ENCODE data around the gene HSPA9. TPM values are rescaled to one million over a fixed set of nuclear protein-coding genes. Genes with fewer than 3 reads are reported as not detected.
A peak's percentile ranks its signal among the peaks of the same experiment; 100 is the strongest.

HSPA9 gene
- total RNA-seq = 100 to 1,000 TPM; 208 to 261 TPM
- long read RNA-seq, full-length matches to known transcripts = 436 of 511 reads
- long read RNA-seq, partial matches to known transcripts = 55 of 511 reads
- long read RNA-seq, other reads (novel, unspliced or antisense) = 20 of 511 reads

DNA sequence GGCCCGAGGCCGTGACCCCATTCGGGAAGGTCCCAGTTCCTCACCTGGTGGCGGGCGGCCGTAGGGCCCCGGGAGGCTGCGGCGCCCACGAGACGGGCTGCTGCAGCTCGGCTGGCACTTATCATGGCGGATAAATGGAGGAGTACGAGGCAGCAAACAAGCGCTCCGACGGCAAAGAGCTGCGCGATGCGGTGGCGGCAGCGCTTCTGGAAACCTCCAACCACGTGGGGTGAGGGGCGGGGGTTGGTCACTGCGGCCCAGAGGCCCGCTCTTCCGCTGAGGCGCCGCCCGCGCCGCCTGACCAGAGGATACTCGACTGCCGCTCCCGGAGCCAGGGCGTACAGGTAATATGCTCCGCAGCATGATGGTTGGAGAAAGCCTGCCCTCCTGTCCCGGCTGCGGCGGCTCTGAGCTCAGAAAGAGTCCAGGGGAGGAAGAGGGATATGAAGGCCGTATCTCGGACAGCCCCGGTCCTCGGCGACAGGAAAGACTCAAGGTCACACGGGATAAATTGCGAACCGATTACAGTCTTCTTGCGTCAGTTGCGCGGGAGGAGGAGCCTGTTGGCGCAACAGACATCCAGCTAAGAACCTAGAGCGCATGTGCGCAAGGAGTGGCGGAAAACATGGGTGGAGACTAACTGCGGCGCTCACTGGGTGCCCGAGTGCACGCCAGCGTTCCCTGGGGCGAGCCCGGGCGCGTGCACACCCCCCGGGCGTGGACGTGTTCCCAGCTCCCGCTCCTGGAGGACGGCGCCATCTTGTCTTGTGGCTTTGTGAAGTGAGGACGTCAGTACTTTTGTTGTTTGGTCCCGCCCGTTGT, at the start of gene HSPA9:
Gene HSPA9, minus strand, starts transcription at position 208 of the 822 bp plus-strand sequence. Its CDS starts 83 bp downstream, at position 125.
- peak; percentile 99 for DNase-seq
- intact Hi-C loops (cut with DNase I) = loop anchor here in 1 of 2 donors (5.0 kb wide), 1 partner anchor 177 kb away; the partner anchor contains the start of gene CTNNA1
- ATAC-seq = peak; percentile 97 to 98

DNA sequence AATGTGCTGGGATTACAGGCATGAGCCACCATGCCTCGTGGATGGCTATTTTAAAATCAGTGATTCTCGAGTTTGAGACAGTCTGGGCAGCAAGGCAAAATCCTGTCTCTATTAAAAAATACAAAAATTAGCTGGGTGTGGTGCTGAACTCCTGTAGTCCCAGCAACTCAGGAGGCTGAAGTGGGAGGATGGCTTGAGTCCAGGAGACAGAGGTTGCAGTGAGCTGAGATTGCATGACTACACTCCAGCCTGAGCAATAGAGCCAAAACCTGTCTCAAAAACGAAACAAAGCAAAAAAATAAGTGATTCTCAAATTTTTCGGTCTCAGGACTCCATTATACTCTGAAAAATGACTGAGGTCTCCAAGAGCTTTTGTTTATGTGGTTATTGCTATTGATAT, 47.9 kb upstream of the HSPA9 start:
- DNase-seq = no peak
- intact Hi-C loops (cut with DNase I) = no loop called here
- peak in 1 of 2 donors; percentile 92 for ATAC-seq

DNA sequence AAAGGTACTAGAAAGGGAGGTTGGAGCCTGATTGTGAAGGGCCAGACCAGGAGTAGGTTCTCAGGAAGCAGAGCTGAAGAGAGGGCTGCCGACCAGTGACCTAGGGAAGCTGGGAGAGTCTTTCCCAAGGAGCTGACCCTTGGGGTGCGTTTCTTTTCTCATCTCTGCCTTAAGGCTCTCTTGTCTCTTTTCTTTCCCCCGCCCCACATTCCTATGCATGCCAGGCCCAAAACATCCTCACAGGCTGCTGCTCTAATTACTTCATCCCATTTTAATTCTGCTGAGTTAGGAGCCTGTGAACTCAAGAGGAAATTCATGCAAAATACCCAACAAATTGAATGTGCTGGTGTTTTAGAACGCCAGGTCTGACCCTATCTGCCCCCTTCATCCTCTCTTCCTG, 46.9 kb upstream of the HSPA9 start:
- intact Hi-C loops (cut with DNase I) = no loop called here
- DNase-seq (no peak), ATAC-seq (no peak)

DNA sequence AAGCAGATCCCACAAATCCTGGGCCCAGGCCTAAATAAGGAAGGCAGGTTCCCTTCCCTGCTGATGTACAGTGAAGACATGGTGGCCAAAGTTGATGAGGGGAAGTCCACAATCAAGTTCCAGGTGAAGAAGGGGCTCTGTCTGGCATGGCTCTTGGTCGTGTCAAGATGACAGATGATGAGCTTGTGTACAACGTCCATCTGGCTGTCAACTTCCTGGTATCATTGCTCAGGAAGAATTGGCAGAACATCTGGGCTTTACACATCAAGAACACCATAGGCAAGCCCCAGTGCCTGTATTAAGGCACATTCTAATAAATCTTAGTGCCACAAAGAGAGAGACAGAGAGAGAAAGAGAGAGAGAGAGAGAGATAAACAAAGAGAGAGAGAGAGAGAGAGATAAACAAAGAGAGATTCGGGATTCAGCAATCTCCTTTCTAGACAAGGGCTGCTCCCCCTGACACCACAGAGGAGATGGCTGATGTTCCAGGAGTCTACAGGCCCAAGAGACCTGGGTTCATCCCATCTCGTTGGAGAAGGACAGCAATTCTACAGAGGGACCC, 45.5 kb upstream of the HSPA9 start:
- ATAC-seq = no peak
- intact Hi-C loops (cut with DNase I) = no loop called here
- no peak for DNase-seq

DNA sequence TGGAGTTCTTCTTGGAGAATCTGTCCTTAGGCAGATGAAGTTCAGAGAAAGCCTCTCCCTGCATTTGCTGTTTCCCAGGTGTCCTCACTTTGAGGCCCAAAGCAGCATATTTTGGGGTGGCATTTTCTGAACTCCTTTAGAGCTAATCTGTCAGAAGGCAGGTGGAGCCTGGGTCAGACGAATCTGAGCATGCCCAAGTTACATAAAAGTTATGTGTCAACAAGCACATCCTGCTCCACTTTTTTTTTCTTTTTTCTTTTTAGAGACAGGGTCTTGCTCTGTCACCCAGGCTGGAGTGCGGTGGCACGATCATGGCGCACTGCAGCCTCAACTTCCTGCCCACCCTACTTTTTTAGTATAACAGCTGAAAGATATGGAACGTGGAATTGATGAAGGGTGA, 41.3 kb upstream of the HSPA9 start:
- ATAC-seq (no peak), DNase-seq (no peak)
- intact Hi-C loops (cut with DNase I) = no loop called here

DNA sequence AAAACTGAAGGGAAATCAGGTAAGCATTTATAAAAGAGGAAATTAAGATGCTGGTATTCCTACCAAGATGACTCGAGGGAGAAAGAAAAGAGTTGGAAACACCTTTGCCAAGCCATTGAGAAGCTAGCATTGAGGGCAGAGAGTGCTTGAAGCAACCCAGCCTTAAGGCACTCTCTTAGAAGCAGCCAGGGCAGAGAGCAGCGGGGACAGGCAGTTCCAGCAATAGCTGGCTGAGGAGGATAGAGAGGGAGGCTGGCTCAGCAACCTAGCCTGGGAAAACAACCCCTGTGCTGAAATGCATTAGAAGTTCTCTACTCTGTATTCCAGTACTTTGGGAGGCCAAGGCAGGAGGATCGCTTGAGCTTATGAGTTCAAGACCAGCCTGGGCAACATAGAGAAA, 40.3 kb upstream of the HSPA9 start:
- DNase-seq = no peak
- intact Hi-C loops (cut with DNase I) = no loop called here
- ATAC-seq = no peak

DNA sequence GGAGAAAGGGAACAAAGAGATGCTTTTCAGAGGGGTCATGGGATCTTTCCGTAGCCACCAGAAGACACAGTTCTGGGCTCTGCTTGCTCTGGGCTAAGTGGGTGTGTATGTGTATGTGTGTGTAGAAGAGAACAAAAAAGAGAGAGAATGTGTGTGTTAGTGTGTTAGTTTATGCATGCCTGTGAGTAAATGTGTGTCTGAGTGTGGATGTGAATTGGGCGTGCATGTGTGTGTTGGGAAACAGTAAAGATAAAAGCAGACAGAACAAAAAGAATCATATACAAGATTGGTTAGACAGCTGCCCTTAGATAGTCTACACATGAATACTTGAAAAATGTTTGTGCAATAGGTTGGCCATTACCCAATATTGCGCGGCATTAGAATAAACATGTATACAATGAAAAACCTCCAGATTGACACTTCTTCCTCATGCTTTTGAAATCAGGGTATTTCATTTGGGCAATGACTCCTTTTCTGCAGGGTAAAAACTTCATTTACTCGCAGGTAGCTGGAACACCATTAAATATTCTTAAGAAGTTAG, 36.5 kb upstream of the HSPA9 start:
- DNase-seq (no peak), ATAC-seq (peak in 1 of 2 donors; percentile 8)
- intact Hi-C loops (cut with DNase I) = no loop called here

DNA sequence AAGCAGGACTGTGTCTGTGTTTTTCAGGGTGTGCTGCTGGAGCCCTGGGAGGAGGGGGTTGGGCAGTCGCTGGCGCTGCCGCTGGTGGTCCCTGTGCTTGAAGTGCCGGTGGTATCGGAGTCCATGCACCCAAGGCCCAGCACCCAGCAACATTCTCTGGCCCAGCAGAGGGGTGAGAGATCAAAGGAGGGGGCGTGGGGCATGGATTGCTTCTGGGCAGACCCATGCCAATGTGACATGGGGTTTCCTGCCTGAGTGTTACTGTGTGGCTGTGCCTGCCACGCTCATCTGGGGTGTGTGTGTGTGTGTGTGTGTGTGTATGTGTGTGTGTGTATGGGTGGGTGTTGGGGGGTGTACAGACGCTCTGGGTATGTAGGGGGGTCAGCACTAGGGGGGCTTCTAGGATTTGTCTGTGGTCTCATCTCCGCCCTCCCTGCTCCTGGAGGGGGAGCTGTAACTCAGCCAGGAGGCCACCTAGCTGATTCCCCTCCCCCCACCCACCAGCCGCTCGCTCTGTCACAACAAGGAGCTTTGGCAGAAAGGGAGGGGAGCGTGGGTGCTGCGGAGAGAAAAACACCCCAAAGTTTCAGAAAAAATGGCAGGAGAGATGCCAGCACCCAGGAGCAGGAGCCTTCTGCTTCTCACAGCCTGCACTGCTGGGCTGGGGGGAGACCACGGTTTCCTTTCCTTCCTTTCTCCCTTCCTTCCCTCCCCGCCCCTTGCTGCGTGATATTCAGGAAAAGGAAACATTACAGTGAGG, 35.9 kb upstream of the HSPA9 start:
- DNase-seq (peak; percentile 27), ATAC-seq (peak; percentile 48 to 55)
- intact Hi-C loops (cut with DNase I) = no loop called here

DNA sequence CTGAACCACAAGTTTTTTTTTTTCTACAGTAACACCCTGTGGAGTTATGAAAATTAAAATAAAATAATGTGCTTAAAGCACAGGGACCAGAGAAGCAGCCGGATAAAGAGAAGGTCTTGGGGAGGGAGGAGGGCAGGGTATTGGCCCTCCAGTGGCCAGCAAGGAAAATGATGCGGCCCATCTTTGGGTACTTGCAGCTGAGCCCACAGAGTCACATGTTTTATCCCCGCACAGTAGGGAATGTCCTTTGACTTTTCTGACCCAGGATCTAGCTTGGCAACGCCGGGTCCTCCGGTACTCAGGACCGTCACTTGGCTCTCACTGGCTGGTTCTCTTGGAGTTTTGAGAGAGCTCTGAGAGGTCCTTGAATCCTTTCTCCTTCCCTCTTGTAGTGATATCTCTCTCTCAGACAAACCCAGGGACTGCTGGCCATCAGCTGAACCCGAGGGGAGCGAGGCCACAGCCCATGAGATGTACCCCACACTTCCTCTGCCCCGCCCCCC, 35.3 kb upstream of the HSPA9 start:
- ATAC-seq (peak; percentile 55 to 73), DNase-seq (no peak)
- intact Hi-C loops (cut with DNase I) = no loop called here

DNA sequence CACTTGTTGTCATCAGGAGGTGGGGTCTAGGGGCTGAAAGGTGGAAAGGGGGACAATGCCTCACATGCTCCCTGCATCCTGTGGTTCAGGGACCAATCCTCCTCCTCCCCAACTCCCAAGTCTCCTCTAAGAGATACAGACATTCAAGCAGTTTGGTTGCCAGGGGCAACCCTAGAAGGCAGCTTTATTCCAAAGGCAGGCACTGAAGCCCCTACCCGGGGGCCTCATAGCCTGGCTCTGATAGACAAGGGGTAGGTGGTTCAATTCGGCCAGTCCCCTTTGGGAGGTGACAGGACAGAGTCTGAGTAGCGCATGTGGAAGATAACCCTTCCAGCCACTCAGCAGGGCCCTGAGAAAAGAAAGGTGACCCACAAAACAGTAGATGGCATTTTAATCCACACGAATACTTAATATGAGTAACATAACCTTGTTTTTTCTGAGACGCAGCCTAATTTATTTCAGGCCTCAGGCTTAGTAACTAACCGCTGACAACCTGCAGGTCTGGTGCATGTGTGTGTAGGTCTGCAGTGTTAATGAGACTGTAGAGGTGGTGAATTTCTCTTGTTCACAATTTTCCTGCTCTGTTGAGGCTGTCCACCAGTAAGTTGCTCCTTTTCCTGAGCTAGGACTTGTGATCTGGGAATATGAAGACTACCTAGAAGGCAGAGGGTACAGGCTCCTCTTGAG, 31.3 kb upstream of the HSPA9 start:
- intact Hi-C loops (cut with DNase I) = no loop called here
- ATAC-seq (no peak), DNase-seq (no peak)

DNA sequence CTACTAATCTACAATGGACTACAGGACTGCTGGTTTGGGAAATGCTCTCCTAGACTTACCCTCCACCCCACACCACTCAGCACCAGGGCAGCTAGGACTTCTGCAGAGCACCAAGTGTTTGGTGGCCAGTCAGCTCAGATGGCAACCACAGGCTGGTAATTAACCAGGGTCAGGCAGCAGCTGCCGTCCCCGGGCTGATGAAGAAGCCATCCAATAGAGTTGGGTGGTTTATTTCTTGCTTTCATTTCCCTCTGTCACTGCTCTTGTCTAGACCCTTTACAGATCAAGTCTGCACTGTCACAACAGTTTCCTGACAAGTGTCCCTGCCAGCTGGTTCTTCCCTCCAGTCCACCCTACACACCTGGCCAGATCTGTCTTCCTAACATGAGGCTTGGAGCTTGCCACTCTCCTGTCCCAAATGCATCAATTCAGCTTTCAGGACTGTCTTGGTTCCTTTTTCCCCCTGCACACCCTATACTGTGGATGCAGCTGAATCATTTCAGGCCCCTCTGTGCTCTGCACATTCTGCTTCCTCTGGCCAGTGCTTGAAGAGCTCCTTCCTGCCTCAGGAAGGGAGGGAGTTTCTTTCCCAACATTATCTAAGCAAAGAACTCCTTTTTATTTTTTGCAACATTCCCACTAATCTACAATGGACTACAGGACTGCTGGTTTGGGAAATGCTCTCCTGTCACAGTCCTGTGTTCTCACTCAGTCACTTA, 30.2 kb upstream of the HSPA9 start:
- ATAC-seq (peak in 1 of 2 donors; percentile 10), DNase-seq (no peak)
- intact Hi-C loops (cut with DNase I) = no loop called here

DNA sequence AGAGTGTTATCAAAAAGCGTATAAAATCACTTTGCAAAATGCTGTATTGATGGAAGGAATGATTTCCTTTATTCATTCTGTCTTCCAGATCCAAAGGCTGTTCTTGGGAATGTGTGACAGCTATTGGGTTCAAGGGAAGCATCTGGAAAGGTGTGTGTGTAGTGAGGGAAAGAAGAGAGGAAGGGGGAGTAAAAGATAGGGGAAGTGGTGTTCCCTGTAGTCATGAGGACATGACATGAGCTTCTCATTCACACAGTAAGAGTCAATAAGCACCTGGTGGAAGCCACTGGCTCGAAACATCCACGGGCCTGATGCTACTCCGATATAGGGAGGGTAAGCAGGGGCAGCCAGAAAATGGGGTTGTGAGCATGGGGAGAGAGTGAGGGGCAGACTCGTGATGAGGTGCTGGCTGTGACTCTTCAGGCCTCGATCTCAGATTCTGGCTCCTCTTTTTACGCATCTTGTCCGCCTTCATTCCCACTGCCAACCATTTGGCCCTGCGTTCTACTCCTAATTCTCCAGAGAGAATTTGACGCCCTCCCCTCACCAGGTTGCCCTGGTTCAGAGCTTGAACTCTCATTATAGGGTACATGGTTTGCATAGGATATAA, 29.1 kb upstream of the HSPA9 start:
- intact Hi-C loops (cut with DNase I) = no loop called here
- ATAC-seq (no peak), DNase-seq (no peak)

DNA sequence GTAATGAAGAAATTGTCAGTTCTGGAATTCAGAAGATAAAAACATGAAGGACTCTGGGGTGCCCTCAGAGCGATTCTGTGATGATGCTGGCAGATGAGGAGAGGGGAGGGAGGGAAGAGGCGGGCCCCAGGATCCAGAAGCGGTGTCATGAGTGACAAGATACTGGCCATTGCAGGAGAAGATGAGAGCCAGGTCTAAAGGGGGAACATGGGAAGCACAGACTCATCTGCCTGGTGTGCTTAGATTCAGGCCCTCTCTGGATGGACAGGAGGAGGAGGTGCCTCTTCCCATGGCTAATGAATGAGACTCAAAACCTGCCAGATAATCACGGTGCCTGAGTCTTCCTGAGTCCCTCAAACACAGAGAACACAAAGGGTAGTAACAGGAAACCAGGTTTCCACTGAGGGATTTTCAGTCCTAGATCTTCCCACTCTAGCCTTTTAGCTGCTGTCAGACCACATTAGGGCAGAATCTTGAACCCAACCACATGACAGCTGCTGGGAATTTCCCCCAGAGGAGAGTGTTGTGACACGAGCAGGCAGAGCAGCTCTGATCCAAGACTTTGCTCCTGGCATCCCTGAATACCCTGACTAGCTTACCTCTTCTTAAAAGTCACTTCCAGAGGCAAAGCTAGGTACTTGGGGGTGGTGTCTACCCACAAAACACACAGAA, 28.2 kb upstream of the HSPA9 start:
- intact Hi-C loops (cut with DNase I) = no loop called here
- DNase-seq = no peak
- ATAC-seq = no peak

DNA sequence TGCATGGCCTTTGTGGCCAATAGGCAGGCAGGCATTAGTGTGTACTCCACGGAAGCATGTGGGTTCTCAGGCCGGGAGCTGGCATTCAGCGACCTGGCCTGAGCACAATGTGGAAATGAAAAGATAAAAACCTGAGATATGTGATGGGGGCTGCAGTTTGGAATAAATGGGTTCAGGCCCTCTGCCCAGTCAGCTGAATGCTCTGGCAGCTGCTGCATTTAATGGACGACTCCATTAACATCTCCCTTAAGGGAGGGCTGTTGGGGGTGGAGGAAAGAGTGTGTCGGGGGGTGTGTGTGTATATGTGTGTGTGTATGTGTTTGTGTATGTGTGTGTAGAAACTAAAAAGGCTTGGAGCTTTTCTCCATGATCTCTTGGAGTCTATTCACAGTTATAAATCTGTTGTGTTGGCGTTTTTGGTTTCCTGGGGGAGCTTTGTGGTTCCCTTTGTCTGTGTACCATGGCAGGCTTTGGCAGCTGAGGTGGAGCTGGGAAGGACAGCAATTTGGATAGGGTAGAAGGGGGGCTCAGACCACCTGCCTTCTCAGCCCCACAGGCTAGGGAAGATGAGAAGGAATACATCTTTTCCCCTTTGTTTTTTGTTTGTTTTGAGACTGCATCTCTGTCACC, 27.3 kb upstream of the HSPA9 start:
- intact Hi-C loops (cut with DNase I) = no loop called here

DNA sequence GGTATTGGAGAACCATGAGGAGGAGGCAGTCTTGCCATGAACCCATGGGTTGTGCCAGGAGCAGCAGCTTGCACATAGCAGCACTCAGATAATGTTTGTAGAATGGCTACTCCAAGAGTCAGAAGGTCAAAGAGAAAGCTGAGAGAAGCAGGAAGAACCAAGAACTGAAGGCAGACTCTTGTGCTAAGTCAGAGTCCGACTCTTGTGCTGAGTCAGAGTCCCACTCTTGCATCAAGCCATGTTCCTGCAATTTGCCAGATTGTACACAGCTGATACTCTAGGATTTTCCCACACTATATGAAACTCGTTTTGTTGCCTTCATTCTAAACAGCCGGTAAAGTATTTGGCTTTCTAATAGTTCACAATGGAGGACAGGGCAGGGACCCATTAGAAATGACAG, 26.2 kb upstream of the HSPA9 start:
- ATAC-seq (peak; percentile 55 to 83), DNase-seq (no peak)
- intact Hi-C loops (cut with DNase I) = no loop called here

More for the DNA sequence above, 27.3 kb upstream of the HSPA9 start:
- no peak for DNase-seq
- no peak for ATAC-seq

DNA sequence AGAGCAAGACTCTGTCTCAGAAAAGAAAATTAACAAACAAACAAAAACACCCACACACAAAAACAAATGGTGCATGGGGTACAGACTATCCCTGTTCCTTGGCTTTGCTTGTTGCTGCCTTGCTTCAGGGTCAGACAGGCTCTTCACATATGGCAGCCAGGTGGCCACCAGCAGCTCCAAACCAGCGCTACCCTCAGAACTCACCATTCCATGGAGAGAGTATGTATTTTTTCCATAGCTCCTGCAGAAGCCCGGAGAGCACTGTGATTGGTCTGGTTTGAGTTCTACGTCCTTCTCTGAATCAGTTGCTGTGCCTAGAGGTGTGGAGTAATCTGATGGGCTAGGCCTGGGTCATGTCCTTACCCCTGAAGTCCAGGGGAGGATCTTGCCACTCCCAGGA, 25.2 kb upstream of the HSPA9 start:
- intact Hi-C loops (cut with DNase I) = no loop called here
- DNase-seq (no peak), ATAC-seq (no peak)

All from left cardiac atrium (tissue), 4 donors.